Measurements from ENCODE around the gene LTV1.
A peak's percentile ranks its signal among the peaks of the same experiment; 100 is the strongest.
"Not testable (repeated sequence)": the region's sequence is repeated elsewhere in the genome, so short reads cannot be mapped to it uniquely, and the experiment has no call there.

Gene LTV1

DNA sequence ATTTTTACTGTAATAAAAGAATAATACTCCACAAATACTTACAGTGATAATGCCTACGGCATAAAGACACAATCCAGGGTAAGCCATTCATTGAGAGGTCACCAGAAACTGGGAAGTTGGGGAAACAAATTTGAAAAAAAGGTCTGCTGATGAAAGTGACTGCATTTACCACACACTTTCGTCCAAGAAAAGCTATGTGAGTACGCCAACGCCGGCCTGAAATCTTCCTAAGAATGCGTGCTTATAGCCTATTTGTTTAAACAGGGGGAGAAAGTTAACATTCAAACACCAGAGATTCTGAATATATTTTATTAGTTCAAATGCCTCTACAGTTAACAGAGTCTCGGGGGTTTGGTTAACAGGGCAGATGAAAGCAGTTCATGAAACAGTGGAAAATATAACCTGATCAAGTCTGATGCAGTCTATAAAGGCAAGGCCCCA lies 657 bp upstream of the LTV1 start:
- DNase-seq (ENCODE audit: low spot score): peak; percentile 39

DNA sequence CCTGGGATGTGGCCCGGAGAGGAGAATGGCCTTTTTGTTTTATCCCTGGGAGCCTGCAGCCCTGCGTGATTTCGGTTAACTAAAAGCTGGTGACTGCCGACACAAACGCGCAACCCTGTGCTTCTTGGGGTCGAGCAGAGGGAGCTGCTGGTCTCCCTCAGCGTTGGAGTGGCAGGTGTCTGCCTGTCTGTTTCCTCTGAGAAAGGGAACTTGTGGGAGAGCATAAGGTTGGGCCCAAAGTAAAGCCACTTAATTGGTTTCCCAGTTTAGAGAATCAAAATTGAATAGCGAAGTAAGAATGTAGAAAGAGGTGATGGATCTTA lies 500 bp downstream of the LTV1 start:
- no peak for DNase-seq (ENCODE audit: low spot score)

DNA sequence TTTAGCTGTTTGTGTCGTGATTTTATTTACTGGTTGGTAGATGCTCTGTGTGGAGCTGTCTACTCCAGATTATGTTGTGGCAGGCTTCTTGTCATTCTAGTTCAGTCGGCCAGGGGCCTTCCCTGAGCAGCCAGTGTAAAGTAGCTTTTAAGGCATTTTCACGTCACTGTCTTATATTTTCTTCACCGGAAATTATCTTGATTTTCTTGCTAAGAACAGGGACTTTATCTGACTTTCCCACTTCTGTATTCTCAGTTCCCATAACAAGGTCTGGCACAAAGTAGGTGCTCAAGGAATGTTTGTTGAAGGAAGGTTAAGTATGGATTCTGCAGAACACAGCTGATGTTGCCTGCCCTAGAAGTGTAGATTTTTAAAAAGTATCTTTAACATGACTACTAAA lies 868 bp downstream of the LTV1 start:
- no peak for DNase-seq (ENCODE audit: low spot score)

DNA sequence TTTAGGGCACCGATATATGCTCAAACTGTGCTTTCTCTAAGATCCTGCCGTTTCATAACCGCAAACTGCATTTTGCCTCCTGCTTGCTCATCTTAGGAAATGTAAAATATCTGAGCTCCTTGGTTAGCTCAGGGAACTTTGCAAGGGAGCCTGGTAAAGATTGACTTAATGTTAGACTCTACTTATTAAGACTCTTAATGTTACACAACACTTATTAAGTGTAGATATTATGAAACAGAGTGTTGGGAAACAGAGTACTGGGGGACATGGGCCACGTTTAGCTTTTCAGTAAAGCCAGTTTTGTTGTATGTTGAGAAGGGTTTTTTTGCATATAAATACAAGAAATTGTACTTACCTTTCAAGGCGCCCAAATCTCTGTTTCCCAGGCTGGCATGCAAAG lies 1.9 kb downstream of the LTV1 start:
- no peak for DNase-seq (ENCODE audit: low spot score)

DNA sequence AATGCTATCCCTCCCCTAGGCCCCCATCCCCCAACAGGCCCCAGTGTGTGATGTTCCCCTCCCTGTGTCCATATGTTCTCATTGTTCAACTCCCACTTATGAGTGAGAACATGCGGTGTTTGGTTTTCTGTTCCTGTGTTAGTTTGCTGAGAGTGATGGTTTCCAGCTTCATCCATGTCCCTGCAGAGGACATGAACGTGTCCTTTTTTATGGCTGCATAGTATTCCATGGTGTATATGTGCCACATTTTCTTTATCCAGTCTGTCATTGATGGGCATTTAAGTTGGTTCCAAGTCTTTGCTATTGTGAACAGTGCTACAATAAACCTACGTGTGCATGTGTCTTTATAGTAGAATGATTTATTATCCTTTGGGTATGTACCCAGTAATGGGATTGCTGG lies 8.6 kb downstream of the LTV1 start:
- not testable (repeated sequence) for DNase-seq (ENCODE audit: low spot score)

DNA sequence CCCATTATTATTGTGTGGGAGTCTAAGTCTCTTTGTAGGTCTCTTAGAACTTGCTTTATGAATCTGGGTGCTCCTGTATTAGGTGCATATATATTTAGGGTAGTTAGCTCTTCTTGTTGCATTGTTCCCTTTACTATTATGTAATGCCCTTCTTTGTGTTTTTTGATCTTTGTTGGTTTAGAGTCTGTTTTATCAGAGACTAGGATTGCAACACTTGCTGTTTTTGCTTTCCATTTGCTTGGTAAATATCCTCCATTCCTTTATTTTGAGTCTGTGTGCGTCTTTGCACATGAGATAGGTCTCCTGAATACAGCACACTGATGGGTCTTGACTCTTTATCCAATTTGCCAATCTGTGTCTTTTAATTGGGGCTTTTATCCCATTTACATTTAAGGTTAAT lies 11.9 kb downstream of the LTV1 start:
- not testable (repeated sequence) for DNase-seq (ENCODE audit: low spot score)

DNA sequence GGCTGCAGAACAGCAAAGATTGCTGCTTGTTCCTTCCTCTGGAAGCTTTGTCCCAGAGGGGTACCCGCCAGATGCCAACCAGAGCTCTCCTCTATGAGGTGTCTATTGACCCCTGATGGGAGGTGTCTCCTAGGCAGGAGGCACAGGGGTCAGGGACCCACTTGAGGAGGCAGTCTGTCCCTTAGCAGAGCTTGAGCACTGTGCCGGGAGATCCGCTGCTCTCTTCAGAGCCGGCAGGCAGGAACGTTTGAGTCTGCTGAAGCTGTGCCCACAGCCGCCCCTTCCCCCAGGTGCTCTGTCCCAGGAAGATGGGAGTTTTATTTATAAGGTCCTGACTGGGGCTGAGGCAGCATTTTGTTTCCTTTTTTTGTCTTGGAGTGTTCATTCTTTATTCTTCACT lies 13.6 kb downstream of the LTV1 start:
- DNase-seq (ENCODE audit: low spot score): not testable (repeated sequence)

DNA sequence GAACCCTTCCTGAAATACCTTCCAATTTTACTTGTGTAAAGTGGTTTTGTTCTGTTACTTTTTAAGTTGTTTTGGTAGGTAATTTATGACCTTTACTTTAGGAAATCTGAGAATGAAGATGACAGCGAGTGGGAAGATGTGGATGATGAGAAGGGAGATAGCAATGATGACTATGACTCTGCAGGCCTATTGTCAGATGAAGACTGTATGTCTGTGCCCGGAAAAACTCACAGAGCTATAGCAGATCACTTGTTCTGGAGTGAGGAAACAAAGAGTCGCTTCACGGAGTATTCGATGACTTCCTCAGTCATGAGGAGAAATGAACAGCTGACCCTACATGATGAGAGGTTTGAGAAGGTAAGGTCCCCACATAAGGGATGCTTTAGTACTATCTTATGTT lies 14.5 kb downstream of the LTV1 start:
- DNase-seq (ENCODE audit: low spot score): no peak

DNA sequence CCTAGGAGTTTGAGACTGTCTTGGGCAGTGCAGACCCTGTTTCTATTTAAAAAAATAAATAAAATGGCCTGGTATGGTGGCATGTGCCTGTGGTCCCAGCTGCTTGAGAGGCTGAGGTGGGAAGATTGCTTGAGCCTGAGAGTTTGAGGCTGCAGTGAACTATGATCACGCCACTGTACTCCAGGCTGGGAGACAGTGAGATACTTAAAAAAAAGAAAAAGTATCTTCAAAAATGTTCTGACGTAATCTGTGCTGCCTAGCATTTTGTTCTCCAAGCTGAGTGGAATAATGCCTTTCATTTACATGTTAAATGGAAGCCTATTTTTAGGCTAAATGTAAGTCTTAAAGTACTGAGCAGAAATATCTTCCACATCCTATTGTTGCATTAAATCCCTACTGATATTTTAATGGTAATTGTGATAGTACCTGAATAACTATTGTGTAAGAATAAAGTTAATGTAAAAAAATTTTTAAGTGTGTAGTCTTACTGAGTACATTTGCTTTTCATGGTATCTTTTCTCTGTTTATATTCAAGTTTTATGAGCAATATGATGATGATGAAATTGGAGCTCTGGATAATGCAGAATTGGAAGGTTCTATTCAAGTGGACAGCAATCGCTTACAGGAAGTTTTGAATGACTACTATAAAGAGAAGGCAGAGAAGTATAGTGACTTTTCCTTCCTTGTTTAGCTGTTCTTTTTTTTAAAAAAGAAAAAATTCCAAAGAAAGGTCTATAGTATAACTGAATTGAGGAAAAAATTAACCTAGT lies 16.9 kb downstream of the LTV1 start:
- no peak for DNase-seq (ENCODE audit: low spot score)

DNA sequence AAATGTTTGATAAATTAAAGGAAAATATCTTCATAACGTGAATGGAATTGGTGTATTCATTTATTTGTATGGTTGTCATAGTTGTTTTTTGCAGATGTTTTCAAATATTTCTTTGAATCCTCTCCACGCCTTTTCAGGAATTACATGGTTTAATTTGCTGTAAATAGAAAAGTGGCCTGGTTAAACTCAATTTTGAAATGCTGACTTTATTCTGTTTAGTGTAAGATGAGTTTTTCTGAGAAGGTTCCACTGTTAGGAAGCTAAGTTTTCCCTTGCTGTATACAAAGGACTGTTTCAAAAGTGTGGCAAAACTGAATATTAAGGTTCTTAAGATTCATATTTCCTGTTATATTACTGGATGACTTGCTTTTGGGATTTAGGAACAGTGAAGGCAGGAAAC lies 20.6 kb downstream of the LTV1 start:
- no peak for DNase-seq (ENCODE audit: low spot score)

DNA sequence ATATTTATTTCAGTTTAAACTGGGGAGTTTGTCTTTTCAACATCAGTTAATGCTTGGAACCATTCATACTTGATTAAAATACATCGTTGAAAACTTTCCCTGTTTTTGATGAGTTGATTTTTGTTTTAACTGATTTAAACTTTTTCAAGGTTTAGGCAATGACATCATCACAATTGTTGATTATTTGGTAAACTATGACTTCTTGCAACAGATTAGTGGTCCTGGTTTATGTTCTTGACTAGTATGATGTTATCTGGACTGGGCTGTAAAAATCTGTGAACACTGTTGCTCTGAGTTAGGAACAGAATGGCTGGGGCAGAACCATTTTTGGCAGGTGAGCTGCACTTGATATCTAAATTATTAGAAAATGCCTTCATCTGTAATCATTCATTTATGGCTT lies 21.1 kb downstream of the LTV1 start, which contains the start of gene ZC2HC1B:
TSS of gene ZC2HC1B (plus strand) at position 241 of the 400 bp plus-strand sequence. CDS start at position 307, 66 bp downstream.
- no peak for DNase-seq (ENCODE audit: low spot score)

DNA sequence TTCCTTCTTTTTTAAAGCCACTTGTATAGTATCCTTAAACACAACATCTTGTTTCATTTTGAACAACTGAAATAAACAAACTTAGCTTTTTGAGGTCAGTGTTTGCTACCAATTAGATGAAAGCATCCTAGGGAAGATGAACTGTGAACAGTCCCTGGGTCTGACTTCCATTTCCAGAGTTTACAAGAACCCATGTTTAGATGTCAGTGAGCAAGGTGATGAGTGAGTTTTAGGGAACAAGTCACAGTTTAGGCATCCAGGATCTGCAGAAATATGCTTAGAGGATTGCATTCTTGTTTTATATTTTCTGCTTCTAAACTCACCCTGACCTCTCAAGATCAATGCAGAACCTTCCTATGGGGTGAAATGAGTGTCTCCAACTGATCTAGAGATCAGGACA lies 24.1 kb downstream of the LTV1 start:
- no peak for DNase-seq (ENCODE audit: low spot score)

DNA sequence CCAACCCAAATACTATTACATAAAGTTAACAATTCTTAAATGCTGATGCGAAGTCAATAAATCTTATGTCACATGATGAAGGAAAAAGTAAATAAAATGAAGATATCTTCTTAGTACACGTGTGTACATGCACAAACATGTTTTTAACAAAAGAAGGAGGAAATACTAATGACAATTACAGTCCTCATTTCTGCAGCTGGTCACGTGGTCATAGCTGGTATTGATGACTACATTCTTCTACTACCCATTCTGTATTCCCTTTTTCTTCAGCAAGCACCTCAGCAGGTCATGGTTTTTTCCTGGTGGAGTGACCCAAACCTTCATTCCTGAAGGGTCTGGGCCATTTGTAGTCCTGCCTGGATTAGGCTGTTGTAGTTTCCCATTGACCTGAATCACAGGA lies 25.7 kb downstream of the LTV1 start:
- DNase-seq (ENCODE audit: low spot score): not testable (repeated sequence)

DNA sequence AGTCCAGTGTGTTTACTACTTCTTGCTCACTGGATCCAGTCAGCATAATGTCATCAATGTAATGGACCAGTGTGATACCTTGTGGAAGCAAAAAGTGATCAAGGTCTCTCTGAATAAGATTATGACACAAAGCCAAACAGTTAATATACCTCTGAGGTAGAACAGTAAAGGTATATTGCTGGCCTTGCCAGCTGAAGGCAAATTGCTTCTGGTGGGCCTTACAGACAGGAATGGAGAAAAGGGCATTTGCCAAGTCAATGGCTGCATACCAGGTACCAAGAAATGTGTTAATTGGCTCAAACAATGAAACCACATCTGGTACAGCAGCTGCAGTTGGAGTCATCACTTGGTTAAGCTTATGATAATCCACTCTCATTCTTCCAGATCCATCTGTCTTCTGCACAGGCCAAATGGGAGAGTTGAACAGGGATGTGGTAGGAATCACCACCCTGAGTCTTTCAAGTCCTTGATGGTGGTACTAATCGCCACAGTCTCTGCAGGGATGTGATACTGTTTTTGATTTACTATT lies 28.1 kb downstream of the LTV1 start:
- DNase-seq (ENCODE audit: low spot score): not testable (repeated sequence)

DNA sequence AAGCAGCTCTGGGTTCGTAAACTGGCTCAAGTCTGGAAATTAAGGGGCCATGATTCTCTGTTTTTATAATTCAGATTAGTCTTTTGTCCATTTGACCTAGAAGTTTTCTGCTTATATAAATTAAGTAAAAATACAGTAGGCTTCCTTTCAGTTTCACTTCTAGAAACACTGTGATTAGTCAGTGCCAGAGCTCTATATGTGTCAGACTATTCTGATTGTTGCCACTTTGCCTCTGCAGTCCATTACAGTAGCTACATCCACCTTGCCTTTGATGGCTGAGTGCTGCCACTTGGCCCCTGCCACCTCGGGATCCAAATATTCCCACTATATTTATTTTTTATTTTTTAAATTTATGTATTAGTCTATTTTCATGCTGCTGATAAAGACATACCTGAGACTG lies 29.1 kb downstream of the LTV1 start:
- no peak for DNase-seq (ENCODE audit: low spot score)

DNA sequence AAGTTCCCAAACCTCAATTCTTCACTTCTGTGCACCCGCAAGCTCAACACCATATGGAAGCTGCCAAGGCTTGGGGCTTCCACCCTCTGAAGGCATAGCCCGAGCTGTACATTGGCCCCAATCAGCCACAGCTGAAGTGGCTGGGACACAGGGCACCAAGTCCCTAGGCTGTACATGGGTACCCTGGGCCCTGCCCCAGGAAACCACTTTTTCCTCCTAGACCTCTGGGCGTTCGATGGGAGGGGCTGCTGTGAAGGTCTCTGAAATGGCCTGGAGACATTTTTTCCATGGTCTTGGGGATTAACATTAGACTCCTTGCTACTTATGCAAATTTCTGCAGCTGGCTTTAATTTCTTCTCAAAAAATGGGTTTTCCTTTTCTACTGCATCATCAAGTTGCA lies 30.5 kb downstream of the LTV1 start:
- DNase-seq (ENCODE audit: low spot score): not testable (repeated sequence)

DNA sequence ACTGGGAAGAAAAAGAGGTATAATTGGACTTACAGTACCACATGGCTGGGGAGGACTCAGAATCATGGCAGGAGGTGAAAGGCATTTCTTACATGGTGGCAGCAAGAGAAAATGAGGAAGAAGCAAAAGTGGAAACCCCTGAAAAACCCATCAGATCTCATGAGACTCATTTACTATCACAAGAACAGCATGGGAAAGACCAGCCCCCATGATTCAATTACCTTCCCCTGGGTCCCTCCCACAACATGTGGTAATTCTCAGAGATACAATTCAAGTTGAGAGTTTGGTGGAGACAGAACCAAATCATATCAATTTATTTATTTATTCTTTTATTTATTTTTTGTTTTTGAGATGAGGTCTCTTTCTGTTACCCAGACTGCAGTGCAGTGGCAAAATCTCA lies 31.4 kb downstream of the LTV1 start:
- not testable (repeated sequence) for DNase-seq (ENCODE audit: low spot score)

DNA sequence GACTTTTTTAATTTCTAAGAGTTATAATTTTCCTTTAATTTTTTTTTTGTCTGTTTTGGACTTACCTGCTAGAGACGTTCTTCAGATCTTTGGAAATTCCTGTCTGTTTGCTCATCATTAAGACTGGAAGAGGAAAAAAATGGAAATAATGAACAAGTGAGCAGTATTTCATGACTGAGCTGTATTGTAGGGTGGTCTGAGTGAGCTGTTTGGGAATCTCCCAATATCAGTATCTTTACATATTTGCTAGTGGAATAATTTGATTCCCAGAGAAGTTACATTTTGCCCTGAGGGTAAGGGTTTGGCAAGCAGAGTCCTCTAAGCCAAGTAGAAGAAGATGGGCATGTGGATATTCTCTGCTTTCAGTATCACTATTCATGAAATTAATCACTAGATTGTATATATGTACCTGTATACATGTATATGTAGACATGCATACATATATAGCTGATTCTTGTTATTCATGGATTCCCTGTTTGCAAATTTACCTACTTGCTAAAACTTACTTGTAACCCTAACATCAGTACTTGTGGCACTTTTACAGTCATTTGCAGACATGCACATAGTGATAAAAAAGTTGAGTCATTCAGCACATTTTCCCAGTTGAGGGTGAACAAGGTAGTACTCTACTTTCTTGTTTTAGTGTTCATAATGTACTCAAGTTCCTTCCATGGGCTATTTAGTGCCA lies 34.6 kb downstream of the LTV1 start:
- DNase-seq (ENCODE audit: low spot score): no peak

DNA sequence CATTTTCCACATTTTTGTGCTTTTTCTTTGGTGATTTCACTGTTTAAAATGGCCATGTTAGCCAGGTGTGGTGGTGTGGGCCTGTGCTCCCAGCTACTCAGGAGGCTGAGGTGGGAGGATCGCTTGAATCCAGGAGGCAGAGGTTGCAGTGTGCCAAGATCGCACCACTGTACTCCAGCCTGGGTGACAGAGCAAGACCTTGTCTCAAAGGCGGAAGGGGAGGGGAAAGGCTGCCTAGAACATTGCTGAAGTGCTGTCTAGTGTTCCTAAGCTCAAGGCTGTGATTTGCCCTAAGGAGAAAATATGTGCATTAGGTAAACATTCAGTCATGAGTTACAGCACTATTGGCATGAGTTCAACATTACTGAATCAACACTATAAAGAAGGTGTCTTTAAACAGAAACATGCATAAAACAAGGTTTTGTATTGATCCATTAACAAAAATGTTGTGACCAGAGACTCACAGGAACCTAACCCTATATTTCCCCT lies 35.2 kb downstream of the LTV1 start:
- DNase-seq (ENCODE audit: low spot score): no peak

DNA sequence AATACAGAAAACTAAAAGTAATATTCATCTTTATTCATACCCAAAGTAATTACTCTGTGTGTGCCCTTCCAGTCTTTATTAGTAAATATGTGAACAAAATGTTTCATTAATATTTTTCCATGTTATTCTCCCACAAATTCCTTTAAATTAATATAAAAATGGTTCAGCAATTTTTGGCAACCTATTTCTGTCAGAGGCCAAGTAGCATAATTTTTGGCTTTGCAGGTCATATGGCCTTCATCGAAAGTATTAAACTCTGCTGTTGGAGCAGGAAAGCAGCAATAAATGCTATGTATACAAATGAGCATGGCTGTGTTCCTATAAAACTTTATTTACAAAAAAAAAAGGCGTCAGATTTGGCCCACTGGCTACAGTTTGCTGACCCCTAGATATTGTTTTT lies 37.3 kb downstream of the LTV1 start:
- DNase-seq (ENCODE audit: low spot score): no peak

DNA sequence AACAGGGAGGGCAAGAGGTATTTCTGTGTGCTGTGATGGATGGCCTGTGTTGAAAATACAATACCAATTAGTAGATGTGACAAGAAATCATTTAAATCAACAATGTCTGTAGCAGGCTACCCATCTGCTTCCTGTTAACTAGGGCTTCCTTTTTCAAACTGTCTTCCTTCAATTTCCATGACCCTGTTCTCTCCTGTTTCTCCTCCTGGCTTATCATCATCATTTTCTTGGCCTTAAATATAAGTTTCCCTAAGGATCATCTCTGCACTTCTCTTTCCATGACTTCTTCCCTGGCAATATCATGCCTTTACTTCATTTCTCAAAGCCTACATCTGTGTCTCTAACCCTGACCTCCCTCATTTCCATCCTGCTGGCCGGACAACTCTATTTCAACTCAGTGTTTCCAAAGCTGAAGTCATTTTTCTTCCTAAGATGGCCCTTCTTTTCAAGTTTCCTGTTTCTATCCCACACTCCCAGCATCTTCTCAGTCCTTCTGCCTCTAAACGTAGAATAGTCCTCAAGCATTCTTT lies 39.3 kb downstream of the LTV1 start:
- DNase-seq (ENCODE audit: low spot score): no peak

DNA sequence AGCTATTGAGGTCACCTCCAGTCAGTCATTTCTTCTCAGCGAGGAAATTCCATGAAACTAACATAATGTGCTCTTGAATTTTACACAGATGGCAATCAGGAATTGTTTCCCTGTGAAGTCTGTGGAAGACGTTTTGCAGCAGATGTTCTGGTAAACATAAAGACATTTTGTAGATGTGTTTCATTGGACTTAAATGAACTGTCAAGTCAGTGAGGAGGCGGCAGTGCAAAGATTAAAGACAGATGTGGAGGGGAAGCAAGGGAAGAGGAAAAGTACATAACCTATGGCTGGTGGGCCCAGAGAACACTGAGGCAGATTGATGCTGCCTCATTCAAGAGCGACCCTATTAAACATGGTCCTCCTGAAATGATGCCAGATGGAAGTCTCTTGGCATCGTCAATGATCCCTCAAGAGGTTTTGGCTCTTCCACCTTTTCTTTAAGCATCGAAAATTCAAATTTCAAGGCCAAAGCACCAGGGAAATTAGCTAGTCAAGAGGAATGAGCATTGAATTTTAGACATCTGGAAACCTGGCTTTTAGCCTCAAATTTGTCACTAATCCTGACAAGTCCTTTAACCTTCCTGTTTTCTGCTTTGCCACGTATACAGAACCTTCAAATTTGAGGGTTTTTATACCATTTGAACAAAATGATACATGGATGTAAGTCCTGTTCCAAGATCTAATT lies 41.2 kb downstream of the LTV1 start:
- no peak for DNase-seq (ENCODE audit: low spot score)

Data from HuH-7.5 (cell line).